ENCODE measurements around the gene TJAP1.

The TJAP1 gene

DNA sequence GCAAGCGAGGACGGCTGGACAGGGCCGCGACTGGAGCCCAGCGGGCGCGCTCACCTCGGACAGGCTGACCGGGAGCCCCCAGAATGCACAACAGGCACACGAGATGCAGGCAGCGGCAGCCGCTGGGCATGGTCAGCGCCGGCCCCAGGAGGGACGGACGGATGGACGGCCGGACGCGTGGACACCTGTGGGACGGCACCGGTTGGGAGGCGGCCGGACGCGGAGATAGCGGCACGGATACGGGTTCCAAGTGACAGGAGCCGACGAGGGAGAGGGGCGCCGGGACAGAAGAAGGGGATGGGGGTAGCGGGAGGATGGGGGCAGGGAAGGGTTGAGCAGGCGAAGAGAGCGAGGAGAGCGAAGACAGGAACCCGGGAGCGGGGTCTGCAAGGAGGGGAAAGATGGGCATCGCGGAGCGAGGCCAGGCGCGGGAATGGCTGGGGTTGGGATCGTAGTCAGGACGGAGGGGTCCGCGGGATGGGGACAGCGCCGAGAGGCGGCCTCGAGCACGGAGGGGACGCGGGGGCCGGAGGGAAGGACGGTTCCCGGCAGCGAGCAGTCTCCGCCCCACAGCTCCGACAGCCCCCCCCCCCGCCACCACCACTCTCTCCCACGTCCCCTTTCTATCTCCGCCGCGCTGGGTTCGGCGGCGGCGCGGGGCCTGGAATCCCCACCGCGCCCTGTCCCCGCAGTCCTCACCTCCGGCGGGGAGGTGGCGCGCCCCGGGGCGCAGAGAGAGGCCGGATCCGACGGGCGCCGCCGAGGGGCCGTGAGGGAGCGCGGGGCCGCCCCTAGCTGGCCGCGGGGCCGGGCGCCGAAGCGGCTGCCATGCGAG lies 22.5 kb upstream of the TJAP1 start (continued):
- TF ChIP-seq, protein P1, sequence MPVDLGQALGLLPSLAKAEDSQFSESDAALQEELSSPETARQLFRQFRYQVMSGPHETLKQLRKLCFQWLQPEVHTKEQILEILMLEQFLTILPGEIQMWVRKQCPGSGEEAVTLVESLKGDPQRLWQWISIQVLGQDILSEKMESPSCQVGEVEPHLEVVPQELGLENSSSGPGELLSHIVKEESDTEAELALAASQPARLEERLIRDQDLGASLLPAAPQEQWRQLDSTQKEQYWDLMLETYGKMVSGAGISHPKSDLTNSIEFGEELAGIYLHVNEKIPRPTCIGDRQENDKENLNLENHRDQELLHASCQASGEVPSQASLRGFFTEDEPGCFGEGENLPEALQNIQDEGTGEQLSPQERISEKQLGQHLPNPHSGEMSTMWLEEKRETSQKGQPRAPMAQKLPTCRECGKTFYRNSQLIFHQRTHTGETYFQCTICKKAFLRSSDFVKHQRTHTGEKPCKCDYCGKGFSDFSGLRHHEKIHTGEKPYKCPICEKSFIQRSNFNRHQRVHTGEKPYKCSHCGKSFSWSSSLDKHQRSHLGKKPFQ (tag by site-specific recombination; IDR thresholded peaks at IDR 0.05), result no peak
- TF ChIP-seq, protein P2, sequence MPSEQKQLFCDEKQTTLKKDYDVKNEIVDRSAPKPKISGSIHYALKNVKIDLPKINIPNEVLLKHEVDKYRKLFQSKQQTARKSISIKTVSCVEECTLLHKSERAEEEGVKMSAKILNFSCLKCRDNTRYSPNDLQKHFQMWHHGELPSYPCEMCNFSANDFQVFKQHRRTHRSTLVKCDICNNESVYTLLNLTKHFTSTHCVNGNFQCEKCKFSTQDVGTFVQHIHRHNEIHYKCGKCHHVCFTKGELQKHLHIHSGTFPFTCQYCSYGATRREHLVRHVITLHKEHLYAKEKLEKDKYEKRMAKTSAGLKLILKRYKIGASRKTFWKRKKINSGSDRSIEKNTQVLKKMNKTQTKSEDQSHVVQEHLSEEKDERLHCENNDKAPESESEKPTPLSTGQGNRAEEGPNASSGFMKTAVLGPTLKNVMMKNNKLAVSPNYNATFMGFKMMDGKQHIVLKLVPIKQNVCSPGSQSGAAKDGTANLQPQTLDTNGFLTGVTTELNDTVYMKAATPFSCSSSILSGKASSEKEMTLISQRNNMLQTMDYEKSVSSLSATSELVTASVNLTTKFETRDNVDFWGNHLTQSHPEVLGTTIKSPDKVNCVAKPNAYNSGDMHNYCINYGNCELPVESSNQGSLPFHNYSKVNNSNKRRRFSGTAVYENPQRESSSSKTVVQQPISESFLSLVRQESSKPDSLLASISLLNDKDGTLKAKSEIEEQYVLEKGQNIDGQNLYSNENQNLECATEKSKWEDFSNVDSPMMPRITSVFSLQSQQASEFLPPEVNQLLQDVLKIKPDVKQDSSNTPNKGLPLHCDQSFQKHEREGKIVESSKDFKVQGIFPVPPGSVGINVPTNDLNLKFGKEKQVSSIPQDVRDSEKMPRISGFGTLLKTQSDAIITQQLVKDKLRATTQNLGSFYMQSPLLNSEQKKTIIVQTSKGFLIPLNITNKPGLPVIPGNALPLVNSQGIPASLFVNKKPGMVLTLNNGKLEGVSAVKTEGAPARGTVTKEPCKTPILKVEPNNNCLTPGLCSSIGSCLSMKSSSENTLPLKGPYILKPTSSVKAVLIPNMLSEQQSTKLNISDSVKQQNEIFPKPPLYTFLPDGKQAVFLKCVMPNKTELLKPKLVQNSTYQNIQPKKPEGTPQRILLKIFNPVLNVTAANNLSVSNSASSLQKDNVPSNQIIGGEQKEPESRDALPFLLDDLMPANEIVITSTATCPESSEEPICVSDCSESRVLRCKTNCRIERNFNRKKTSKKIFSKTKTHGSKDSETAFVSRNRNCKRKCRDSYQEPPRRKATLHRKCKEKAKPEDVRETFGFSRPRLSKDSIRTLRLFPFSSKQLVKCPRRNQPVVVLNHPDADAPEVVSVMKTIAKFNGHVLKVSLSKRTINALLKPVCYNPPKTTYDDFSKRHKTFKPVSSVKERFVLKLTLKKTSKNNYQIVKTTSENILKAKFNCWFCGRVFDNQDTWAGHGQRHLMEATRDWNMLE (tag by site-specific recombination; conservative IDR thresholded peaks at IDR 0.05; ENCODE audit: low read depth), result no peak
- TF ChIP-seq ZFP37 (tag by site-specific recombination; IDR thresholded peaks at IDR 0.05) (peak; percentile 95), ZNF791 (tag by site-specific recombination; IDR thresholded peaks at IDR 0.05) (no peak), ZFP69B (tag by site-specific recombination; IDR thresholded peaks at IDR 0.05) (peak; percentile 36), ZBTB7A (tag by site-specific recombination; IDR thresholded peaks at IDR 0.05; ENCODE audit: low read depth) (peak; percentile 58), ZNF558 (tag by site-specific recombination; IDR thresholded peaks at IDR 0.05) (no peak), ZNF433 (tag by site-specific recombination; IDR thresholded peaks at IDR 0.05; ENCODE audit: low read depth) (no peak), ZIC2 (tag by site-specific recombination; IDR thresholded peaks at IDR 0.05) (peak; percentile 79), OSR2 (tag by site-specific recombination; IDR thresholded peaks at IDR 0.05) (no peak), ZNF23 (tag by site-specific recombination; IDR thresholded peaks at IDR 0.05; ENCODE audit: borderline replicate concordance) (no peak), ZNF132 (tag by site-specific recombination; IDR thresholded peaks at IDR 0.05; ENCODE audit: borderline replicate concordance) (no peak), ZNF664 (tag by site-specific recombination; IDR thresholded peaks at IDR 0.05) (no peak)
- TF ChIP-seq, protein P3, sequence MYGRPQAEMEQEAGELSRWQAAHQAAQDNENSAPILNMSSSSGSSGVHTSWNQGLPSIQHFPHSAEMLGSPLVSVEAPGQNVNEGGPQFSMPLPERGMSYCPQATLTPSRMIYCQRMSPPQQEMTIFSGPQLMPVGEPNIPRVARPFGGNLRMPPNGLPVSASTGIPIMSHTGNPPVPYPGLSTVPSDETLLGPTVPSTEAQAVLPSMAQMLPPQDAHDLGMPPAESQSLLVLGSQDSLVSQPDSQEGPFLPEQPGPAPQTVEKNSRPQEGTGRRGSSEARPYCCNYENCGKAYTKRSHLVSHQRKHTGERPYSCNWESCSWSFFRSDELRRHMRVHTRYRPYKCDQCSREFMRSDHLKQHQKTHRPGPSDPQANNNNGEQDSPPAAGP (tag by site-specific recombination; IDR thresholded peaks at IDR 0.05), result peak; percentile 52; the same call in 1 of the 2 replicates
- TF ChIP-seq, protein P4, sequence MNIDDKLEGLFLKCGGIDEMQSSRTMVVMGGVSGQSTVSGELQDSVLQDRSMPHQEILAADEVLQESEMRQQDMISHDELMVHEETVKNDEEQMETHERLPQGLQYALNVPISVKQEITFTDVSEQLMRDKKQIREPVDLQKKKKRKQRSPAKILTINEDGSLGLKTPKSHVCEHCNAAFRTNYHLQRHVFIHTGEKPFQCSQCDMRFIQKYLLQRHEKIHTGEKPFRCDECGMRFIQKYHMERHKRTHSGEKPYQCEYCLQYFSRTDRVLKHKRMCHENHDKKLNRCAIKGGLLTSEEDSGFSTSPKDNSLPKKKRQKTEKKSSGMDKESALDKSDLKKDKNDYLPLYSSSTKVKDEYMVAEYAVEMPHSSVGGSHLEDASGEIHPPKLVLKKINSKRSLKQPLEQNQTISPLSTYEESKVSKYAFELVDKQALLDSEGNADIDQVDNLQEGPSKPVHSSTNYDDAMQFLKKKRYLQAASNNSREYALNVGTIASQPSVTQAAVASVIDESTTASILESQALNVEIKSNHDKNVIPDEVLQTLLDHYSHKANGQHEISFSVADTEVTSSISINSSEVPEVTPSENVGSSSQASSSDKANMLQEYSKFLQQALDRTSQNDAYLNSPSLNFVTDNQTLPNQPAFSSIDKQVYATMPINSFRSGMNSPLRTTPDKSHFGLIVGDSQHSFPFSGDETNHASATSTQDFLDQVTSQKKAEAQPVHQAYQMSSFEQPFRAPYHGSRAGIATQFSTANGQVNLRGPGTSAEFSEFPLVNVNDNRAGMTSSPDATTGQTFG (tag by site-specific recombination; IDR thresholded peaks at IDR 0.05; ENCODE audit: borderline replicate concordance), result no peak
- TF ChIP-seq, protein P5, sequence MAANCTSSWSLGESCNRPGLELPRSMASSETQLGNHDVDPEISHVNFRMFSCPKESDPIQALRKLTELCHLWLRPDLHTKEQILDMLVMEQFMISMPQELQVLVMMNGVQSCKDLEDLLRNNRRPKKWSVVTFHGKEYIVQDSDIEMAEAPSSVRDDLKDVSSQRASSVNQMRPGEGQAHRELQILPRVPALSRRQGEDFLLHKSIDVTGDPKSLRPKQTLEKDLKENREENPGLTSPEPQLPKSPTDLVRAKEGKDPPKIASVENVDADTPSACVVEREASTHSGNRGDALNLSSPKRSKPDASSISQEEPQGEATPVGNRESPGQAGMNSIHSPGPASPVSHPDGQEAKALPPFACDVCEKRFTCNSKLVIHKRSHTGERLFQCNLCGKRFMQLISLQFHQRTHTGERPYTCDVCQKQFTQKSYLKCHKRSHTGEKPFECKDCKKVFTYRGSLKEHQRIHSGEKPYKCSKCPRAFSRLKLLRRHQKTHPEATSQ (tag by site-specific recombination; IDR thresholded peaks at IDR 0.05), result 0 out of 2 replicates have a peak, but pooled peaks have one; percentile 15
- TF ChIP-seq, protein P6, sequence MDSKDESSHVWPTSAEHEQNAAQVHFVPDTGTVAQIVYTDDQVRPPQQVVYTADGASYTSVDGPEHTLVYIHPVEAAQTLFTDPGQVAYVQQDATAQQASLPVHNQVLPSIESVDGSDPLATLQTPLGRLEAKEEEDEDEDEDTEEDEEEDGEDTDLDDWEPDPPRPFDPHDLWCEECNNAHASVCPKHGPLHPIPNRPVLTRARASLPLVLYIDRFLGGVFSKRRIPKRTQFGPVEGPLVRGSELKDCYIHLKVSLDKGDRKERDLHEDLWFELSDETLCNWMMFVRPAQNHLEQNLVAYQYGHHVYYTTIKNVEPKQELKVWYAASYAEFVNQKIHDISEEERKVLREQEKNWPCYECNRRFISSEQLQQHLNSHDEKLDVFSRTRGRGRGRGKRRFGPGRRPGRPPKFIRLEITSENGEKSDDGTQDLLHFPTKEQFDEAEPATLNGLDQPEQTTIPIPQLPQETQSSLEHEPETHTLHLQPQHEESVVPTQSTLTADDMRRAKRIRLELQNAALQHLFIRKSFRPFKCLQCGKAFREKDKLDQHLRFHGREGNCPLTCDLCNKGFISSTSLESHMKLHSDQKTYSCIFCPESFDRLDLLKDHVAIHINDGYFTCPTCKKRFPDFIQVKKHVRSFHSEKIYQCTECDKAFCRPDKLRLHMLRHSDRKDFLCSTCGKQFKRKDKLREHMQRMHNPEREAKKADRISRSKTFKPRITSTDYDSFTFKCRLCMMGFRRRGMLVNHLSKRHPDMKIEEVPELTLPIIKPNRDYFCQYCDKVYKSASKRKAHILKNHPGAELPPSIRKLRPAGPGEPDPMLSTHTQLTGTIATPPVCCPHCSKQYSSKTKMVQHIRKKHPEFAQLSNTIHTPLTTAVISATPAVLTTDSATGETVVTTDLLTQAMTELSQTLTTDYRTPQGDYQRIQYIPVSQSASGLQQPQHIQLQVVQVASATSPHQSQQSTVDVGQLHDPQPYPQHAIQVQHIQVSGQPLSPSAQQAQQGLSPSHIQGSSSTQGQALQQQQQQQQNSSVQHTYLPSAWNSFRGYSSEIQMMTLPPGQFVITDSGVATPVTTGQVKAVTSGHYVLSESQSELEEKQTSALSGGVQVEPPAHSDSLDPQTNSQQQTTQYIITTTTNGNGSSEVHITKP (tag by site-specific recombination; IDR thresholded peaks at IDR 0.05), result peak; percentile 79
- TF ChIP-seq, protein P7, sequence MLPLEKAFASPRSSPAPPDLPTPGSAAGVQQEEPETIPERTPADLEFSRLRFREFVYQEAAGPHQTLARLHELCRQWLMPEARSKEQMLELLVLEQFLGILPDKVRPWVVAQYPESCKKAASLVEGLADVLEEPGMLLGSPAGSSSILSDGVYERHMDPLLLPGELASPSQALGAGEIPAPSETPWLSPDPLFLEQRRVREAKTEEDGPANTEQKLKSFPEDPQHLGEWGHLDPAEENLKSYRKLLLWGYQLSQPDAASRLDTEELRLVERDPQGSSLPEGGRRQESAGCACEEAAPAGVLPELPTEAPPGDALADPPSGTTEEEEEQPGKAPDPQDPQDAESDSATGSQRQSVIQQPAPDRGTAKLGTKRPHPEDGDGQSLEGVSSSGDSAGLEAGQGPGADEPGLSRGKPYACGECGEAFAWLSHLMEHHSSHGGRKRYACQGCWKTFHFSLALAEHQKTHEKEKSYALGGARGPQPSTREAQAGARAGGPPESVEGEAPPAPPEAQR (tag by site-specific recombination; IDR thresholded peaks at IDR 0.05), result no peak
